ENCODE measurements around the gene FRAS1.

- TF ChIP-seq CTCF (IDR thresholded peaks at IDR 0.05) (no peak), POLR2A (IDR thresholded peaks at IDR 0.05) (no peak)
Measured at GRCh38 chr4:78480286-78480685, 423.2 kb downstream of the FRAS1 start.

All from ovary (tissue), 3 donors.